ENCODE measurements around the gene PHACTR2.

DNA sequence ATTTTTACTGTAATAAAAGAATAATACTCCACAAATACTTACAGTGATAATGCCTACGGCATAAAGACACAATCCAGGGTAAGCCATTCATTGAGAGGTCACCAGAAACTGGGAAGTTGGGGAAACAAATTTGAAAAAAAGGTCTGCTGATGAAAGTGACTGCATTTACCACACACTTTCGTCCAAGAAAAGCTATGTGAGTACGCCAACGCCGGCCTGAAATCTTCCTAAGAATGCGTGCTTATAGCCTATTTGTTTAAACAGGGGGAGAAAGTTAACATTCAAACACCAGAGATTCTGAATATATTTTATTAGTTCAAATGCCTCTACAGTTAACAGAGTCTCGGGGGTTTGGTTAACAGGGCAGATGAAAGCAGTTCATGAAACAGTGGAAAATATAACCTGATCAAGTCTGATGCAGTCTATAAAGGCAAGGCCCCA lies 164.7 kb downstream of the PHACTR2 start:
- TF ChIP-seq, protein P1, sequence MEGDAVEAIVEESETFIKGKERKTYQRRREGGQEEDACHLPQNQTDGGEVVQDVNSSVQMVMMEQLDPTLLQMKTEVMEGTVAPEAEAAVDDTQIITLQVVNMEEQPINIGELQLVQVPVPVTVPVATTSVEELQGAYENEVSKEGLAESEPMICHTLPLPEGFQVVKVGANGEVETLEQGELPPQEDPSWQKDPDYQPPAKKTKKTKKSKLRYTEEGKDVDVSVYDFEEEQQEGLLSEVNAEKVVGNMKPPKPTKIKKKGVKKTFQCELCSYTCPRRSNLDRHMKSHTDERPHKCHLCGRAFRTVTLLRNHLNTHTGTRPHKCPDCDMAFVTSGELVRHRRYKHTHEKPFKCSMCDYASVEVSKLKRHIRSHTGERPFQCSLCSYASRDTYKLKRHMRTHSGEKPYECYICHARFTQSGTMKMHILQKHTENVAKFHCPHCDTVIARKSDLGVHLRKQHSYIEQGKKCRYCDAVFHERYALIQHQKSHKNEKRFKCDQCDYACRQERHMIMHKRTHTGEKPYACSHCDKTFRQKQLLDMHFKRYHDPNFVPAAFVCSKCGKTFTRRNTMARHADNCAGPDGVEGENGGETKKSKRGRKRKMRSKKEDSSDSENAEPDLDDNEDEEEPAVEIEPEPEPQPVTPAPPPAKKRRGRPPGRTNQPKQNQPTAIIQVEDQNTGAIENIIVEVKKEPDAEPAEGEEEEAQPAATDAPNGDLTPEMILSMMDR (IDR thresholded peaks at IDR 0.05; ENCODE audit: borderline replicate concordance, extremely low read depth, low read length, poor library complexity, severe bottlenecking) = no peak
- no peak for TF ChIP-seq EZH2 (IDR thresholded peaks at IDR 0.05; ENCODE audit: borderline replicate concordance, low read depth, low read length, severe bottlenecking)
